ENCODE measurements around the gene LYSET. TPM values are rescaled to one million over a fixed set of nuclear protein-coding genes. Genes with fewer than 3 reads are reported as not detected.
"Not testable (repeated sequence)": the region's sequence is repeated elsewhere in the genome, so short reads cannot be mapped to it uniquely, and the experiment has no call there.

Gene LYSET
- total and polyA plus RNA-seq, 10 of the 15 experiments (the other 5 are each of a cell fraction or from before 2014, with no cell fraction given) = 11.9 to 34.5 (median 21.2) TPM

- TF ChIP-seq TCF7 (IDR thresholded peaks at IDR 0.05; ENCODE audit: borderline replicate concordance) = no peak
- 0 out of 2 replicates have a peak, but pooled peaks have one; percentile 21 for TF ChIP-seq SMARCA5 (IDR thresholded peaks at IDR 0.05)
These were observed 21.6 kb upstream of the LYSET start (continued) for GRCh38 chr14:93163564-93163963.

- H3K4me2 ChIP-seq (ENCODE audit: control insufficient read depth, insufficient read depth); H3K36me3 ChIP-seq (ENCODE audit: control insufficient read depth in 2 of 2, insufficient read depth in 2 of 2, low read length in 1 of 2); H3K27me3 ChIP-seq (replicated peaks in 1 of 2; ENCODE audit: control insufficient read depth in 2 of 2, insufficient read depth in 2 of 2, low read length in 1 of 2); FAIRE-seq; H3K9ac ChIP-seq (ENCODE audit: control insufficient read depth, insufficient read depth, low read length); H3K4me1 ChIP-seq (ENCODE audit: control insufficient read depth, insufficient read depth, low read length); H2AFZ ChIP-seq (ENCODE audit: control insufficient read depth, low read depth, low read length); H3K79me2 ChIP-seq (ENCODE audit: control insufficient read depth, insufficient read depth, low read length); in situ Hi-C loops (cut with MboI); H3K4me3 ChIP-seq; H3K9me3 ChIP-seq (replicated peaks; ENCODE audit: control insufficient read depth, insufficient read depth, low read length); H4K20me1 ChIP-seq (ENCODE audit: control insufficient read depth, insufficient read depth): not testable (repeated sequence)
- ChIA-PET RAD21 (ENCODE audit: unreplicated experiment) (interaction anchor here (1.1 to 3.3 kb wide), 3 partner anchors 13 to 51 kb away, joined by 3 to 34 read pairs (median 5); partner anchors contain the start of gene ITPK1), CTCF (interaction anchor here (0.6 to 5.4 kb wide), 8 partner anchors 11 to 52 kb away, joined by 3 to 47 read pairs (median 8); no protein-coding TSS in a partner anchor), SMC1A (ENCODE audit: uncharacterized antibody, unreplicated experiment) (interaction anchor here (0.8 to 7.8 kb wide), 5 partner anchors 11 to 132 kb away, joined by 3 to 69 read pairs (median 12); partner anchors contain the start of genes LYSET and MOAP1), POLR2A (interaction anchor here (0.9 to 2.0 kb wide), 2 partner anchors 11 to 15 kb away, joined by 3 to 12 read pairs; no protein-coding TSS in a partner anchor)
- intact Hi-C loops (cut with micrococcal nuclease; ENCODE audit: unreplicated experiment) = loop anchor here (5.0 to 10.0 kb wide), 2 partner anchors 42 to 451 kb away; partner anchors contain the start of genes GON7 and UBR7
- ATAC-seq (peak; percentile 72), DNase-seq (ENCODE audit: low read depth, low spot score) (peak; percentile 26)
- peak overlapping the region; percentile 58 for H3K27ac ChIP-seq (ENCODE audit: control insufficient read depth, insufficient read depth)
- 69% methylated on average over 26 of the region's 26 CpGs for WGBS (ENCODE audit: insufficient coverage, insufficient replicate concordance, low lambda C conversion rate, missing lambda C conversion rate)
- BruUV-seq (replicated peaks) = TSS peak; percentile 96
- TF ChIP-seq IKZF2 (IDR thresholded peaks at IDR 0.05) (peak; percentile 59 to 66; a peak in 3 of 4 replicates), IKZF1 (conservative IDR thresholded peaks at IDR 0.05) (peak; percentile 73), DPF2 (IDR thresholded peaks at IDR 0.05) (peak; percentile 77), BACH1 (IDR thresholded peaks at IDR 0.05; ENCODE audit: borderline replicate concordance) (peak; percentile 42; the same call in 1 of the 2 replicates), NR2F1 (conservative IDR thresholded peaks at IDR 0.05) (peak; percentile 95), EP300 (IDR thresholded peaks at IDR 0.05; ENCODE audit: borderline replicate concordance in 1 of 2, control insufficient read depth in 1 of 2, low read depth in 2 of 2, low read length in 2 of 2) (peak in 1 of 2 experiments; percentile 28; a peak in 1 of 4 replicates), SMARCA5 (IDR thresholded peaks at IDR 0.05) (peak; percentile 62; the same call in 1 of the 2 replicates), SKIL (IDR thresholded peaks at IDR 0.05; ENCODE audit: low read depth, poor library complexity, severe bottlenecking) (peak; percentile 63), ATF7 (IDR thresholded peaks at IDR 0.05; ENCODE audit: low read depth) (peak; percentile 71), PKNOX1 (IDR thresholded peaks at IDR 0.05) (peak; percentile 73), PAX5 (IDR thresholded peaks at IDR 0.05; ENCODE audit: borderline replicate concordance, low read depth, low read length) (0 out of 2 replicates have a peak, but pooled peaks have one; percentile 4), GATAD2B (conservative IDR thresholded peaks at IDR 0.05; ENCODE audit: low read depth) (peak; percentile 77; the same call in 1 of the 2 replicates), FOXK2 (IDR thresholded peaks at IDR 0.05) (0 out of 2 replicates have a peak, but pooled peaks have one; percentile 45), MEF2B (IDR thresholded peaks at IDR 0.05; ENCODE audit: partially characterized antibody, poor library complexity, severe bottlenecking) (peak; percentile 58), MTA2 (IDR thresholded peaks at IDR 0.05; ENCODE audit: low read depth) (peak; percentile 76)
These were observed 19.5 kb upstream of the LYSET start for GRCh38 chr14:93165271-93166265.
